ENCODE measurements around the gene RRP12. TPM values are rescaled to one million over a fixed set of nuclear protein-coding genes. Genes with fewer than 3 reads are reported as not detected.

RRP12 gene, protein sequence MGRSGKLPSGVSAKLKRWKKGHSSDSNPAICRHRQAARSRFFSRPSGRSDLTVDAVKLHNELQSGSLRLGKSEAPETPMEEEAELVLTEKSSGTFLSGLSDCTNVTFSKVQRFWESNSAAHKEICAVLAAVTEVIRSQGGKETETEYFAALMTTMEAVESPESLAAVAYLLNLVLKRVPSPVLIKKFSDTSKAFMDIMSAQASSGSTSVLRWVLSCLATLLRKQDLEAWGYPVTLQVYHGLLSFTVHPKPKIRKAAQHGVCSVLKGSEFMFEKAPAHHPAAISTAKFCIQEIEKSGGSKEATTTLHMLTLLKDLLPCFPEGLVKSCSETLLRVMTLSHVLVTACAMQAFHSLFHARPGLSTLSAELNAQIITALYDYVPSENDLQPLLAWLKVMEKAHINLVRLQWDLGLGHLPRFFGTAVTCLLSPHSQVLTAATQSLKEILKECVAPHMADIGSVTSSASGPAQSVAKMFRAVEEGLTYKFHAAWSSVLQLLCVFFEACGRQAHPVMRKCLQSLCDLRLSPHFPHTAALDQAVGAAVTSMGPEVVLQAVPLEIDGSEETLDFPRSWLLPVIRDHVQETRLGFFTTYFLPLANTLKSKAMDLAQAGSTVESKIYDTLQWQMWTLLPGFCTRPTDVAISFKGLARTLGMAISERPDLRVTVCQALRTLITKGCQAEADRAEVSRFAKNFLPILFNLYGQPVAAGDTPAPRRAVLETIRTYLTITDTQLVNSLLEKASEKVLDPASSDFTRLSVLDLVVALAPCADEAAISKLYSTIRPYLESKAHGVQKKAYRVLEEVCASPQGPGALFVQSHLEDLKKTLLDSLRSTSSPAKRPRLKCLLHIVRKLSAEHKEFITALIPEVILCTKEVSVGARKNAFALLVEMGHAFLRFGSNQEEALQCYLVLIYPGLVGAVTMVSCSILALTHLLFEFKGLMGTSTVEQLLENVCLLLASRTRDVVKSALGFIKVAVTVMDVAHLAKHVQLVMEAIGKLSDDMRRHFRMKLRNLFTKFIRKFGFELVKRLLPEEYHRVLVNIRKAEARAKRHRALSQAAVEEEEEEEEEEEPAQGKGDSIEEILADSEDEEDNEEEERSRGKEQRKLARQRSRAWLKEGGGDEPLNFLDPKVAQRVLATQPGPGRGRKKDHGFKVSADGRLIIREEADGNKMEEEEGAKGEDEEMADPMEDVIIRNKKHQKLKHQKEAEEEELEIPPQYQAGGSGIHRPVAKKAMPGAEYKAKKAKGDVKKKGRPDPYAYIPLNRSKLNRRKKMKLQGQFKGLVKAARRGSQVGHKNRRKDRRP (N-terminal part only)
- total RNA-seq, result 6.8 and 22.1 TPM in 2 replicates

DNA sequence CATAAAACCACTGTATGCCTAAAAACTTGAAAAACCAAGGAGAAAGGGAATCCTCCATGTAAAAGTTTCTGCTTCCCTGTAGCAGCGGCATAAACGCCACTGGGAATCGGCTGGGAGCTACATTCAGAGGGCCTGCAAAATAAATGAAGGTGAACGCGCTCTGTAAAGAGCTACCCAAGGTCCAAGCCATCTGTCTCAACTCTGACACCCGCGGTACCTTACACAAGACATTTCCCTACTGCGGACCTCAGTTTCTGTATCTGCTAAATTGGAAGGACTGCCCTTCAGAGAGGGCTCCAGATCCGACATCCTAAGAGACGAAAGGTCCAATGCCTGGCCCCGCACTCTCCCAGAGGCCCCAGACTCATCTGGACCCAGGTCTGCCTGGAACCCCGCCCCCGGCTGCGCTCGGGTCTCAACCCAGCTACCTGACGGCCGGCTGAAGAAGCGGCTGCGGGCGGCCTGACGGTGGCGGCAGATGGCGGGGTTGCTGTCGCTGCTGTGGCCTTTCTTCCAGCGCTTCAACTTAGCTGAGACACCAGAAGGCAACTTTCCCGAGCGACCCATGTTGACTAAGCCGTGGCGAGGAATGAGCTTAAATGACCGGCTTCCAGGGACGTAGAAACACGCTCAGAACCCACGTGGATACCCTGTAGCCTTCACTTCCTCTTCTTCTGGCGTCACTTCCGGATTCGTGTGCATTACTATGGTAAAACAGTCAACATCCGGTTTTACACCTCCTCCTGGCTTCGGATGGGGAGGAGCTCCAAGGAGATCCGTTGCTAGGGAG lies at the start of gene RRP12:
Gene RRP12, minus strand, starts transcription at position 676 of the 790 bp plus-strand sequence. Its CDS starts 109 bp downstream, at position 567.

DNA sequence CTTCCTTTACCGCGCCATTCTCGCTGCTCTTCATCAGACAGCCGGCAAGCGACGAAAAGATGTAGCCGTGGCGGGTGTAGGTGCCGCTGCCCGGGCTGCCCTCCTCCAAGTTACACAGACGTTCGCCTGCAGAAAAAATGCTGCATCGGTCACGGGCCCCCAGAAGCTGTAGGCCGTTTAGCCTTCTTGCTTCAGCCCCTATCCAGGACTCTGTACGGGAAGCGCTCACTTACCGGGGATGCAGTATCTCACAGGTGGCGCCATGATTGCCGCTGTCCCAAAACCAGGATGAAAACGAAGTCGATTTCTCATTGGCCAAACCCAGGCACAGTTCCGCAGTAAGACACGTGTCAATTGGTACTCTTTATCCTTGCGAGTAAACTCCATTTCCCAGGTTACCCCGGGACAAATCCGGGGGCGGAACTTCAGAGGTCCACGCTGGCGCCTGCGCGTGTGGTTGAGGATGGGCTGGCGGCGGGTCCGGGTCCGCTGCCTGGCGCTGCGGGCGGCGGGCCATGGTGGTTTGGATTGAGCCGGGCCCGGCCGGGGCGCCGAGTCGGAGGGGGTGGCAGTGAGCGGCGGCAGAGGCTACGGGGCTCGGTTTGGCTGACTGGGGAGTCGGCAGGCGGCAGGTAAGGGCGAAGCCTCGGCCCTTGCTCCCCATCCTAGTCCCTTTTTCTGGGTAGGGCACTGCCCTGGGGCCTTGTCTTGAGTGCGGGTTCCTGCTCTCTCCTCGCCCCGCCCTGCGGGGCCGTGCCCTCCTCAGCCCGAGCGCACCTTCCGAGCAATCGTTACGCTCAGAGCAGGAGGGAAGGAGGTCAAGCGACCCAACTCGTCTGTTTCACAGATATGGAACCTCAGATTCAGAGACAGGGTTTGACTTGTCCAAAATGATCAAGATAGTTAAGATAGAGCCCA lies 44.8 kb upstream of the RRP12 start, which contains the start of the genes EXOSC1 and ZDHHC16:
Gene EXOSC1, minus strand, starts transcription at position 285 of the 918 bp plus-strand sequence. Its CDS starts 21 bp downstream, at position 264.
Gene ZDHHC16, plus strand, starts transcription at position 454 of the 918 bp plus-strand sequence. CDS start 5,501 bp downstream, outside the sequence.

DNA sequence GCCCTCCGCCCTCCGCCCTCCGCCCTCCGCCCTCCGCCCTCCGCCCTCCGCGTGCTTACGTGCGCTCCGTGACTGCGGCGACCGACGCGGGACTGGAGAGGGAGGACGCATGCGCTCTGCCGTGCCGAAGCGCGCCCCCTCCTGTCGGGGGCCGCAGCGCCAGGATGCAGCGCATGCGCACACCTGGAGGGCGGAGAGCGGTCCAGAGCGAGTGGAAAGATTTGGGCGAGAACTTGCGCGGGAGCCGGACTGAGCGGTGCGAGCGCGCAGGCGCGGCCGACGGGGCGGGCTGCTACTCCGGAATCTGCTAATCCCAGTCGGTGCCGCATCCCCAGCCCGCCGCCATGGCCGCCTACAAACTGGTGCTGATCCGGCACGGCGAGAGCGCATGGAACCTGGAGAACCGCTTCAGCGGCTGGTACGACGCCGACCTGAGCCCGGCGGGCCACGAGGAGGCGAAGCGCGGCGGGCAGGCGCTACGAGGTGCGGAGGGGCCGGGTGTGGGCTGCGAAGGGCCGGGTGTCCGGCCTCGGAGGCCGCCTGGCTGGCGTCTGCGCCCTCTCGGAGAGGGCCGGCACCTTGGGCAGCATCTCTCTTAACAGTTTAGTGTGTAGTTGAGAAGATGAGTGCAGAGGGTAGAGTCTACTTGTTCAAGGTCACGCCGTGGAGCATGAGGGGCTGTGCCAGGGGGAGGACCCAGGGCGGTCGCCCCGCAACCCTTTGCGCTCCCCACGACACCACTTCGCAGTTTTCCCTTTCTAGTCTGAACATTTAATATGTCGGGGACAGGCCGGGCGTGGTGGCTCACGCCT lies 25.0 kb upstream of the RRP12 start, which contains the start of gene PGAM1:
Gene PGAM1, plus strand, starts transcription at position 228 of the 812 bp plus-strand sequence. Its CDS starts 117 bp downstream, at position 345.

DNA sequence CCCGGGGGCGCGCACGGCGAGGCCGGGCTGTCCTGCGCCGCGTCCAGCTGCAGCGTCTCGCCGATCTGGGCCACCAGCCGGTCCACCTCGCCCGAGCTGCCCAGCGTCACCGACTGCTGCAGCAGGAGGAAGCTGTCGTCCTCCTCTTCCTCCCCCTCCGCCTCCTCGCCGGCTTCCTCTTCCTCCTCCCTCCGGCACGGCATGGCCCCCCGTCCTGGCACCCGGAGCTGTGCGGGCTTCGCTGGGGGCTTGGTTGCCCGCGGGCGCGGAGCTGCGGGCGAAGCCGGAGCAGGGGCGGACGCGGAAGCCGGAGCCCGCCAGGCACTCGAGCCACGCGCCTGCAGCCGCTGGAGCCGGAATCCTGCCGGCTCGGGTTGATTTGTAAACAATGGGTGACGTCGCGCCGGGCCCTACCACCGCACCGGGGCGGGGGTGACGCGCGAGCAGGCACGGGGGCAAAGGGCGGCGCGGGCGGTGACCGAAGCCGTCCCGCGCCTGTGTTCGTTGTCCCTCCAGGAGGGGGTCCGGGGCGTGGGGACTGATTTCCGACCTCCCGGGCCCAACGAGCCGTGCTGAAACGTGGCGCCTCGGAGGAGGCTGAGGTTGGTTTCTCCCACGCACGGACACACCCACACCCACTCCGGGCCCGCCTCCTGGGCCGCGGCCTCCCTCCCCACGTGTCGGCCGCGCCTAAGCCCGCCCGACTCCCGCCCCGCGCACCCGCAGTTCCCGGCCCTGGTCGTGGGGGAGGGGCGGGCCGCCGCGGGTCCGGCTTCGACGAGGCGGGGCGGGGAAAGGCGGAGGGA lies 66.6 kb downstream of the RRP12 start, which contains the start of gene FRAT2:
Gene FRAT2, minus strand, starts transcription at position 360 of the 806 bp plus-strand sequence. Its CDS starts 157 bp downstream, at position 203.

DNA sequence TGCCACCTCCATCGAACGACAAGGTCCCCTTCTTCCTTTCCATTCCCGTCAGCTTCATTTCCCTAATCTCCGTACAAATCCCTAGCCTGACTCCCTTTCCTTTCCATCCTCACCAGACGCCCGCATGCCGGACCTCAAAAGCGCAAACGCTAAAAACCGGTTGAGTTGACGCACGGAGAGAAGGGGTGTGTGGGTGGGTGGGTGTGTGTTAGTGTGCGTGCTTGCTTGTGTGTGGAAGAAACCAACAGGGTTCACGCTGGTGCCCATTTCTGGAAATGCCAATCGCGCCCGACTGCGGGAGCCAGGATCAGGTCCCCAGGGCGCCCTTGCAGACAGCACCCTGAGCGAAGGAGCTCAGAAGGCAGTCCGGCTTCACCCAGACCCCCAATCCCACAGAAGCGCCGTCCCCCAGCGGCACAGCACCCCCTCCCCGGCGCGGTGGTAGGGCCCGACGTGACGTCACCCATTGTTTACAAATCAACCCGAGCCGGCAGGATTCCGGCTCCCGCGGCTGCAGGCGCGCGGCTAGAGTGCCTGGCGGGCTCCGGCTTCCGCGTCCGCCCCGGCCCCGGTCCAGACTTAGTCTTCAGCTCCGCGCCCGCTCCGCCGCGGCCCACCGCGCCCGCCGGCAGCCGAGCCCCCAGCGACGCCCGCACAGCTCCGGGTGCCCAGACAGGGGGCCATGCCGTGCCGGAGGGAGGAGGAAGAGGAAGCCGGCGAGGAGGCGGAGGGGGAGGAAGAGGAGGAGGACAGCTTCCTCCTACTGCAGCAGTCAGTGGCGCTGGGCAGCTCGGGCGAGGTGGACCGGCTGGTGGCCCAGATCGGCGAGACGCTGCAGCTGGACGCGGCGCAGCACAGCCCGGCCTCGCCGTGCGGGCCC lies 82.1 kb downstream of the RRP12 start, which contains the start of gene FRAT1:
Gene FRAT1, plus strand, starts transcription at position 500 of the 880 bp plus-strand sequence. Its CDS starts 183 bp downstream, at position 683.

Other genes starting within 250 kb of the RRP12 start
- gene SLIT1, start 215.4 kb downstream of the RRP12 start, total RNA-seq, result under 0.01 TPM in 1 of 2 replicates, not detected in the other
- 9.8 and 11.3 TPM in 2 replicates for gene ARHGAP19, start 108.7 kb downstream of the RRP12 start, total RNA-seq
- gene FRAT1, start 82.1 kb downstream of the RRP12 start, total RNA-seq, result 1.8 and 5.7 TPM in 2 replicates
- 7.3 and 8.1 TPM in 2 replicates for gene FRAT2, start 66.6 kb downstream of the RRP12 start, total RNA-seq
- 543 and 737 TPM in 2 replicates for gene PGAM1, start 24.9 kb upstream of the RRP12 start, total RNA-seq
- gene EXOSC1, start 44.7 kb upstream of the RRP12 start, total RNA-seq, result 43.8 and 50.6 TPM in 2 replicates
- 48.8 and 65.8 TPM in 2 replicates for gene ZDHHC16, start 44.8 kb upstream of the RRP12 start, total RNA-seq
- 62.8 and 107 TPM in 2 replicates for gene MMS19, start 97.1 kb upstream of the RRP12 start, total RNA-seq
- gene UBTD1, start 97.6 kb upstream of the RRP12 start, total RNA-seq, result 27.5 and 32.8 TPM in 2 replicates
- gene ANKRD2, start 171.4 kb upstream of the RRP12 start, total RNA-seq, result 2.5 TPM in 1 of 2 replicates, not detected in the other
- 0.13 and 0.48 TPM in 2 replicates for gene HOGA1, start 183.0 kb upstream of the RRP12 start, total RNA-seq
- gene C10orf62, start 188.4 kb upstream of the RRP12 start, total RNA-seq, result not detected in 2 replicates
- 3.4 and 7.4 TPM in 2 replicates for gene MORN4, start 232.2 kb upstream of the RRP12 start, total RNA-seq
- 17.8 and 32.2 TPM in 2 replicates for gene PI4K2A, start 239.3 kb upstream of the RRP12 start, total RNA-seq

Data from epithelial cell of alveolus of lung (primary cell).